Panc1 (cell line): Measurements from ENCODE around the gene GPC6.
"Not testable (repeated sequence)": the region's sequence is repeated elsewhere in the genome, so short reads cannot be mapped to it uniquely, and the experiment has no call there.

ENCODE experiments used
- POLR2AphosphoS5 ChIP-seq: IDR thresholded peaks from 2 replicates; pipeline ENCODE4 v1.6.1; 2012; ENCODE audit warnings: mild to moderate bottlenecking, low read depth, low read length, moderate library complexity
- TF ChIP-seq, protein P1 (sequence below): fragments of 450-650 bp; IDR thresholded peaks from 2 replicates; pipeline ENCODE4 v1.5.1; 2017; ENCODE audit warnings: mild to moderate bottlenecking
- TF ChIP-seq, protein P2 (sequence below), 2 experiments: IDR thresholded peaks; 2 replicates each; pipeline ENCODE4 v1.6.1; 2011 to 2012; ENCODE audit warnings: low read depth in 2 of 2, control low read depth in 1 of 2, low read length in 1 of 2, mild to moderate bottlenecking in 1 of 2, moderate library complexity in 1 of 2; ENCODE audit not compliant: insufficient read depth in 1 of 2

DNA sequence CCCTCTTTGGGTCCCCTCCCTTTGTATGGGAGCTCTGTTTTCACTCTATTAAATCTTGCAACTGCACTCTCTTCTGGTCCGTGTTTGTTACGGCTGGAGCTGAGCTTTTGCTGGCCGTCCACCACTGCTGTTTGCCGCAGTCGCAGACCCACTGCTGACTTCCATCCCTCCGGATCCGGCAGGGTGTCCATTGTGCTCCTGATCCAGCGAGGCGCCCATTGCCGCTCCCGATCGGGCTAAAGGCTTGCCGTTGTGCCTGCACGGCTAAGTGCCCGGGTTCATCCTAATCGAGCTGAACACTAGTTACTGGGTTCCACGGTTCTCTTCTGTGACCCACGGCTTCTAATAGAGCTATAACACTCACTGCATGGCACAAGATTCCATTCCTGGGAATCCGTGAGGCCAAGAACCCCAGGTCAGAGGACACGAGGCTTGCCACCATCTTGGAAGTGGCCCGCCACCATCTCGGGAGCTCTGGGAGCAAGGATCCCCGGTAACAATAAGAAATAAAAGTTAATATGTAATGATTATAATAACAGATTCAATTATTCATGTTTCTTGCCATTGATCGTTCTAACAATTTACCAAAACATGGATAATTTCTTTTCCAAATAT lies 19.7 kb upstream of the GPC6 start:
- TF ChIP-seq, protein P1, sequence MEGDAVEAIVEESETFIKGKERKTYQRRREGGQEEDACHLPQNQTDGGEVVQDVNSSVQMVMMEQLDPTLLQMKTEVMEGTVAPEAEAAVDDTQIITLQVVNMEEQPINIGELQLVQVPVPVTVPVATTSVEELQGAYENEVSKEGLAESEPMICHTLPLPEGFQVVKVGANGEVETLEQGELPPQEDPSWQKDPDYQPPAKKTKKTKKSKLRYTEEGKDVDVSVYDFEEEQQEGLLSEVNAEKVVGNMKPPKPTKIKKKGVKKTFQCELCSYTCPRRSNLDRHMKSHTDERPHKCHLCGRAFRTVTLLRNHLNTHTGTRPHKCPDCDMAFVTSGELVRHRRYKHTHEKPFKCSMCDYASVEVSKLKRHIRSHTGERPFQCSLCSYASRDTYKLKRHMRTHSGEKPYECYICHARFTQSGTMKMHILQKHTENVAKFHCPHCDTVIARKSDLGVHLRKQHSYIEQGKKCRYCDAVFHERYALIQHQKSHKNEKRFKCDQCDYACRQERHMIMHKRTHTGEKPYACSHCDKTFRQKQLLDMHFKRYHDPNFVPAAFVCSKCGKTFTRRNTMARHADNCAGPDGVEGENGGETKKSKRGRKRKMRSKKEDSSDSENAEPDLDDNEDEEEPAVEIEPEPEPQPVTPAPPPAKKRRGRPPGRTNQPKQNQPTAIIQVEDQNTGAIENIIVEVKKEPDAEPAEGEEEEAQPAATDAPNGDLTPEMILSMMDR = not testable (repeated sequence)
- not testable (repeated sequence) for TF ChIP-seq POLR2AphosphoS5
- TF ChIP-seq, protein P2, sequence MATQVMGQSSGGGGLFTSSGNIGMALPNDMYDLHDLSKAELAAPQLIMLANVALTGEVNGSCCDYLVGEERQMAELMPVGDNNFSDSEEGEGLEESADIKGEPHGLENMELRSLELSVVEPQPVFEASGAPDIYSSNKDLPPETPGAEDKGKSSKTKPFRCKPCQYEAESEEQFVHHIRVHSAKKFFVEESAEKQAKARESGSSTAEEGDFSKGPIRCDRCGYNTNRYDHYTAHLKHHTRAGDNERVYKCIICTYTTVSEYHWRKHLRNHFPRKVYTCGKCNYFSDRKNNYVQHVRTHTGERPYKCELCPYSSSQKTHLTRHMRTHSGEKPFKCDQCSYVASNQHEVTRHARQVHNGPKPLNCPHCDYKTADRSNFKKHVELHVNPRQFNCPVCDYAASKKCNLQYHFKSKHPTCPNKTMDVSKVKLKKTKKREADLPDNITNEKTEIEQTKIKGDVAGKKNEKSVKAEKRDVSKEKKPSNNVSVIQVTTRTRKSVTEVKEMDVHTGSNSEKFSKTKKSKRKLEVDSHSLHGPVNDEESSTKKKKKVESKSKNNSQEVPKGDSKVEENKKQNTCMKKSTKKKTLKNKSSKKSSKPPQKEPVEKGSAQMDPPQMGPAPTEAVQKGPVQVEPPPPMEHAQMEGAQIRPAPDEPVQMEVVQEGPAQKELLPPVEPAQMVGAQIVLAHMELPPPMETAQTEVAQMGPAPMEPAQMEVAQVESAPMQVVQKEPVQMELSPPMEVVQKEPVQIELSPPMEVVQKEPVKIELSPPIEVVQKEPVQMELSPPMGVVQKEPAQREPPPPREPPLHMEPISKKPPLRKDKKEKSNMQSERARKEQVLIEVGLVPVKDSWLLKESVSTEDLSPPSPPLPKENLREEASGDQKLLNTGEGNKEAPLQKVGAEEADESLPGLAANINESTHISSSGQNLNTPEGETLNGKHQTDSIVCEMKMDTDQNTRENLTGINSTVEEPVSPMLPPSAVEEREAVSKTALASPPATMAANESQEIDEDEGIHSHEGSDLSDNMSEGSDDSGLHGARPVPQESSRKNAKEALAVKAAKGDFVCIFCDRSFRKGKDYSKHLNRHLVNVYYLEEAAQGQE (IDR thresholded peaks at IDR 0.05; ENCODE audit: insufficient read depth in 1 of 2, low read depth in 2 of 2, low read length in 1 of 2) = not testable (repeated sequence)
